ENCODE results near the gene RCOR2.
A peak's percentile ranks its signal among the peaks of the same experiment; 100 is the strongest.

DNA sequence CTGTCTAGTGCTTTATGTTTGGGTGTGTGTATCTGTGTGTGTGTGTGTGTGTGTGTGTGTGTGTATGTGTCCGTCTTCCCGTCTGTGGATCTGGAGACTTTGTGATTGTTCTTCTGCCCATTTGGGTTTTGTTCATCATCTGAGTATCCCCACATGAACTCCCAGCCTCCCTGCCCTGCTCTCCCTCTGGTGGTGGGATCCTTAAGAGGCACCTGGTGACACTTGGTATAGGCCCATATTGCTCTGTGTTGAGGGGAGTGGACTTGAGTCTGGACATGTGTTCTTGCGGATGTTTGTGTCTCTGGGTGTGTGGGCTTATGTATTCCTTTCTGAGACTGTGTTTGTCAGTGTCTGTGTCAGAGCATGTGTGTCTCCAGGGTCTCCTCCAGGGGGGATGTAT, 15.3 kb downstream of the RCOR2 start:
- TF ChIP-seq, protein P1, sequence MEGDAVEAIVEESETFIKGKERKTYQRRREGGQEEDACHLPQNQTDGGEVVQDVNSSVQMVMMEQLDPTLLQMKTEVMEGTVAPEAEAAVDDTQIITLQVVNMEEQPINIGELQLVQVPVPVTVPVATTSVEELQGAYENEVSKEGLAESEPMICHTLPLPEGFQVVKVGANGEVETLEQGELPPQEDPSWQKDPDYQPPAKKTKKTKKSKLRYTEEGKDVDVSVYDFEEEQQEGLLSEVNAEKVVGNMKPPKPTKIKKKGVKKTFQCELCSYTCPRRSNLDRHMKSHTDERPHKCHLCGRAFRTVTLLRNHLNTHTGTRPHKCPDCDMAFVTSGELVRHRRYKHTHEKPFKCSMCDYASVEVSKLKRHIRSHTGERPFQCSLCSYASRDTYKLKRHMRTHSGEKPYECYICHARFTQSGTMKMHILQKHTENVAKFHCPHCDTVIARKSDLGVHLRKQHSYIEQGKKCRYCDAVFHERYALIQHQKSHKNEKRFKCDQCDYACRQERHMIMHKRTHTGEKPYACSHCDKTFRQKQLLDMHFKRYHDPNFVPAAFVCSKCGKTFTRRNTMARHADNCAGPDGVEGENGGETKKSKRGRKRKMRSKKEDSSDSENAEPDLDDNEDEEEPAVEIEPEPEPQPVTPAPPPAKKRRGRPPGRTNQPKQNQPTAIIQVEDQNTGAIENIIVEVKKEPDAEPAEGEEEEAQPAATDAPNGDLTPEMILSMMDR (IDR thresholded peaks at IDR 0.05): peak in 1 of 6 experiments; percentile 13
- TF ChIP-seq POLR2A (IDR thresholded peaks at IDR 0.05): no peak

Data from adrenal gland (tissue), 5 donors.